Measurements from ENCODE around the gene HDGFL2.
A peak's percentile ranks its signal among the peaks of the same experiment; 100 is the strongest.
"Not testable (repeated sequence)": the region's sequence is repeated elsewhere in the genome, so short reads cannot be mapped to it uniquely, and the experiment has no call there.

HDGFL2 gene

GRCh38 chr19:4516939-4517300 lies 44.8 kb downstream of the HDGFL2 start:
- no peak for DNase-seq (ENCODE audit: low spot score)

- DNase-seq (ENCODE audit: low spot score): no peak
These were observed 45.5 kb downstream of the HDGFL2 start for GRCh38 chr19:4517451-4518057.

- no peak for DNase-seq (ENCODE audit: low spot score)
These were observed 46.5 kb downstream of the HDGFL2 start, which contains the start of gene PLIN4 for GRCh38 chr19:4518345-4519171. PLIN4 (minus strand) TSS chr19:4518486; CDS start chr19:4518272, 214 bp downstream.

- no peak for DNase-seq (ENCODE audit: low spot score)
These were observed 47.0 kb downstream of the HDGFL2 start for GRCh38 chr19:4519172-4519496.

GRCh38 chr19:4519521-4520277 lies 47.6 kb downstream of the HDGFL2 start:
- no peak for DNase-seq (ENCODE audit: low spot score)

GRCh38 chr19:4521170-4521887 lies 49.2 kb downstream of the HDGFL2 start:
- DNase-seq (ENCODE audit: low spot score): no peak

- no peak for DNase-seq (ENCODE audit: low spot score)
These were observed 49.8 kb downstream of the HDGFL2 start for GRCh38 chr19:4521888-4522242.

GRCh38 chr19:4522291-4523002 lies 50.4 kb downstream of the HDGFL2 start:
- no peak for DNase-seq (ENCODE audit: low spot score)

- peak; percentile 8 for DNase-seq (ENCODE audit: low spot score)
These were observed 51.4 kb downstream of the HDGFL2 start for GRCh38 chr19:4523306-4524110.

- peak; percentile 60 for DNase-seq (ENCODE audit: low spot score)
These were observed 52.9 kb downstream of the HDGFL2 start for GRCh38 chr19:4524808-4525562.

- no peak for DNase-seq (ENCODE audit: low spot score)
These were observed 53.5 kb downstream of the HDGFL2 start for GRCh38 chr19:4525563-4526002.

GRCh38 chr19:4527377-4527776 lies 55.3 kb downstream of the HDGFL2 start:
- not testable (repeated sequence) for DNase-seq (ENCODE audit: low spot score)

GRCh38 chr19:4528843-4529242 lies 56.7 kb downstream of the HDGFL2 start:
- no peak for DNase-seq (ENCODE audit: low spot score)

GRCh38 chr19:4529924-4530522 lies 57.9 kb downstream of the HDGFL2 start:
- DNase-seq (ENCODE audit: low spot score): no peak

GRCh38 chr19:4531562-4532165 lies 59.6 kb downstream of the HDGFL2 start:
- no peak for DNase-seq (ENCODE audit: low spot score)

- DNase-seq (ENCODE audit: low spot score): no peak
These were observed 61.2 kb downstream of the HDGFL2 start for GRCh38 chr19:4533334-4533733.

GRCh38 chr19:4533835-4534424 lies 61.8 kb downstream of the HDGFL2 start:
- DNase-seq (ENCODE audit: low spot score): no peak

- DNase-seq (ENCODE audit: low spot score): peak; percentile 27
These were observed 63.0 kb downstream of the HDGFL2 start, which contains the start of gene PLIN5 for GRCh38 chr19:4534836-4535658. PLIN5 (minus strand) TSS chr19:4535224; CDS start chr19:4534074, 1,150 bp downstream.
